Left forelimb (tissue), 1 donor: ENCODE results near the gene TRIM67.
"Not testable (repeated sequence)": the region's sequence is repeated elsewhere in the genome, so short reads cannot be mapped to it uniquely, and the experiment has no call there.

Experiments used
- DNase-seq: peaks from one replicate; pipeline ENCODE4 v3.0.0-alpha.2; 2018; ENCODE audit warnings: low spot score

TRIM67 gene

DNA sequence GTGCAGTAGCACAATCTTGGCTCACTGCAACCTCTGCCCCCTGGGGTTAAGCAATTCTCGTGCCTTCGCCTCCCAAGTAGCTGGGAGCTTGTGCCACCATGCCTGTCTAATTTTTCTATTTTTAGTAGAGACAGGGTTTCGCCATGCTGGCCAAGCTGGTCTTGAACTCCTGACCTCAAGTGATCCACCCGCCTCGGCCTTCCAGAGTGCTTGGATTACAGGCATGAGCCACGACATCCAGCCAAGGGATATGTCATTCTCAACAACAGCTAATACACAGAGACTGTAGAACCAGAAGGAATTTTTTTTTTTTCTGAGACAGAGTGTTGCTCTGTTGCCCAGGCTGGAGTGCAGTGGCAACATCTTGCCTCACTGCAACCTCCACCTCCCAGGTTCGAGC lies 3.7 kb upstream of the TRIM67 start:
- DNase-seq = not testable (repeated sequence)

DNA sequence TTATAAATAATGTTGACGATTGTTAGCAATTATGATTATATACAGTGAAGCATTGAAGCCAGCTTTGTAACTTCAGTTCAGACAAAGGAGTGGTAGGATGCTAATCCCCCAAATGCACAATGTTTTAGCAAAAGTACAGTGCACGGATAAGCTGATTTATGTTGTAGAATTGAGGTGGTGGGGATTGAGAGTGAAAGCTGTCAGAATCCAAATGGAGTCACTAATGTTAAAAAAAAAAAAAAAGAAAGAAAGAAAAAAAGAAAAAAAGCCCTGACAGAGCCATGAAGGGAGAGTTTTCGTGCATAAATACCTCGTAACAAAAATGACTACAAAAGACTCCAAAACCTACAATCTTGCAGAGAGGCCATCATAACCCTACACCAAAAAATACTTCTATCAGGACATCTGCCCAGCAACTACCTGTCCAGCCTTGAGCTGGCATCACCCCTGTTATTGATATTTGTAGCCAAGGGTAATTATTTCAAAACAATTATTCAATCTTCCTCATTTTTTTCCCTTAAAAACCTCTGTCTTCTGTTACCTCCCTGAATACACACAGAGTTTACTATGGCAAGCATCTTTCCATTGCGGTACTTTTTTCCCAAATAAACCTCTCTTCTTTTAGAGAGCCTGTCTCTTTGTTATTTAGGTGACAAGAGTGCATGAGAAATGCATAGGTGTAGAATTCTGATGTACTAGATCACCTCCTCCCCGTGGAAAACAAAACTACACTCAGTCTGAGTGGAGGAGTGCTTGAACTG lies 2.5 kb upstream of the TRIM67 start:
- no peak for DNase-seq

DNA sequence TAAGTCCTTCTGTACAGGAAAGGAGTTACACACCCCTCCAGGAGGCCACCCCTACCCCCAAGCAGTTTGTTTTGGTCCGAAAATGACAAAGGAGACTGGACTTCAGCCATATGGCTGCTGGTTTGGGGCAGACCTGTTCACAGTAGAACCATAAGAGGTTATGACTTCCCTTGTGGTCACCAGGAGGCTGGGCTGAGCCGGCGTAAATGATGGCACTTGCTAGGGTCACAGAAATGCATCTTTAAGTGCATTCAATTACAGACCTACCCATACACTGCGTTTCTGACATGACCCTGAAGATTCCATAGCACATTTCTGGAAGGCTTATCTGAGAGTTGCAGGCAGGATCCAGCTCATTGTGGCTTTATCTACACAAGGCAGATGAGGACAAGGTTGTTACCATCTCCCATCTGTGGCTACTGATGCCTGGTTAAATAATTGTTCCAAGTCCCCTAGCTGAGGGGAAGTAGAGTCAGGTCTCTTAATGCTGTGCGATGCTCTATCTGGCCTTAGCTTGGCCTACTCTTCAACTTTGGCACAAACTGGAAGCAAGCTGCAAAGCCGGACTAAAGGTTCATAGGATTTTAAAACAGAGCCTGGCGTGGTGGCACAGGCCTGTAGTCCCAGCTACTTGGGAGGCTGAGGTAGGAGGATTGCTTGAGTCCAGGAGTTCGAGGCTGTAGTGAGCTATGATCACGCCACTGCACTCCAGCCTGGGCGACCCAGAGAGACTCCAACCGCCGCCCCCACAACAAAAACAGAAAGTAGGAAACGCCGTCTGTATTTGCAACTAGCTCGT lies 1.7 kb upstream of the TRIM67 start:
- no peak for DNase-seq

DNA sequence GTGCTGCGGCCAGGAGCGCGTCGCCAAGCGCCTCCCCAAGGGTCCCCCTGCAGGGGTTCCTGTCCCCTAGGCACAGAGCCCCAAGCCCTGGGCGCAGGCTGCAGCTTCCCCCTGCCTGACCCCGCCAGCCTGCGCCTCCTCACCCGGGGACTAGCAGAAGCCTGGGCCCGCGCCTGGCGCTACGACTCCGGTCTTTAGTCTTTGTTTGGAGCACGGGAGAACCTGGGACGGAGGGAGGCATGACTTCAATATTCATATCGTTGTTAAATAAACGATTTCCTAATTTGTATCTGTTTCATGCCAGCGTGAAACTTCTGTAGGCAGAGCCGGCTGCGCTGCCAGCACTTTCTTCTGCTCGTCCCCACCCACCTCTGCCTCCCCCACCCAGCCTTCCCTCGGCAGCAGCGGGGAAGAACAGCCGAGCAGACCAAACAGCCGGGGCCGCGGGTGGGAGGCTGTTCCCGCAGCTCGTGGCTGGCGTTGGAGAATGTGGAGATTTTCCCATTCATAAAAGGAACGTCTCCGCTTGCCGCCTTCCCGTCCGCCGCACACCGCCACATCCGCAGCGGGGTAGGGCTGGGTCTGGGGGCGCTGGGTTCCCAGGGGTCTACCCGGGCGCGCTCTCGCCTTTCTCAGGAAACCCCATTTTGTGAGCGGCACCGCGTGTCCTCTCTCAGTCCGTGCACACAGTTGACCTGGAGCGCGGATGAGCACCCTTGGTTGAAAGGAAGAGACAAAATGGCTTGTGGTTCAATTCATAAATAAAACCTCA lies 777 bp upstream of the TRIM67 start:
- no peak for DNase-seq

DNA sequence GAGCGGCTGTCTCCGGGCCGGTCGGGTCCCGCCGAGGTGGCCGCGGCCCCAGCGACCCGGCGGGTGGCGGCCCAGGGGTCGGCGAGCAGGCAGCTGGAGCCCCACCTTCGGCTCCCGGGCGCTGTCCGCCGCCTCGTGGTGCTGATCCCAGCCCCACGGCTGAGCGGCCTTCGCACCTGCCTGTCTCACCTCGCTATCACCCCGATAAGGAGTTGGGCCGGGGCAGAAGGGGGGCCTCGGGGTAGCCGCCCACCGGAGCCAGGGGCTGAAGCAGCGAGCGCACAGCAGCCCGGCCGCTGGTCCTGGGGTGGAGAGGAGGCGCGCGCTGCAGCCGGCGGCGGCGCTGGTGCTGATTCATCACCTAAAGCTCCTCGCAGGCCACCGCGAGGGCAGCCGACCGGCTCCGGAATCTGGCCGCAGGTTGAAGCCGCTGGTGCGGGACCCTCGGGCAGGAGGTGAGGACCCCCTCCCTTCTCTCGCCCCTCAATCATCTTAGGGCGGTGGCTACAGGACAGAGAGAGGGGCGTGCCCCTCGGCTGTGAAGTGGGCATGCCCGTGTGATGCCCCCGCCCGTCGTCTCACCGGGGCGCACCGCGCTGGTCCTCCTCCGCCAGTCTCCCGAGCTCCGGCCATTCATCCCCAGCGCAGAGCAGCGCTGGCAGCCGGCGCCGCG lies 575 bp downstream of the TRIM67 start:
- DNase-seq = peak; percentile 78

- DNase-seq = no peak
Observed at GRCh38 chr1:231162970-231163829, 1.3 kb downstream of the TRIM67 start.

- no peak for DNase-seq
Observed at GRCh38 chr1:231163830-231164427, 2.1 kb downstream of the TRIM67 start.

DNA sequence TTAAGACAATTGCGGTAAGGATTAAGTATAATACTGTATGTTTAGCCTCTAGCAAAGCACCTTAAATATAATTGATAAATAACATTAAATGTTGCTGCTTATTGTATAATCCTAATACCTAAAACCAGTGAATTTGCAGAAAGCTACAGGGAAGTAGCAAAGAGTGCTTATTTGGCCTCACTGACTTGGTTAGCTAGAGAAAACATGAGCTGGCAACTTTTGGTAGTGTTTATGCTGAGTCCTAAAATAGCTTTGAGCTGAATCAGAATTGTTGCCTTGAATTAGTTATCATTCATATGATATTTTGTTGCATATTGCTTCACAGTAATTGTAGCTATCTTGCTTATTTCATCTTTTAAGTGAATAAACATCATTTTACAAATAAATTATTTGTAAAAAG lies 3.5 kb downstream of the TRIM67 start:
- DNase-seq = no peak

DNA sequence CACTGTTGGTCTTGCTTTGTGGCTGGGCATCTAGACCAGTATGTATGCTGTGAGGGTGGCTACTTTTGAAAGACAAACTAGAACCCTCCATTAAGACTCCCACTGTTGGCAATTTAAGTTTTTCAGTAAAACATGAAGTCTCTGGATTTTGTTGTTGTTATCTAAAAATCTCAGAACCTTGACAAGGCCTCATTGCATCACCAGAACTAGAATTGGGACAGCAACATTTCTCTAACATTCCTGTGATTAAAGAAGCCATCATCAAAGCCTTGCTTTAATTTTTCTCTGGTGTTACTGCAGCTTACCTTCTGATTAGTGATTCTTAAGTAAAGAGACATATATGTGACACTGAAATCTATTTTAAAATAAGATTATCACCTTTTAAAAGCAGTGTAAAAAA lies 4.5 kb downstream of the TRIM67 start:
- DNase-seq = no peak

DNA sequence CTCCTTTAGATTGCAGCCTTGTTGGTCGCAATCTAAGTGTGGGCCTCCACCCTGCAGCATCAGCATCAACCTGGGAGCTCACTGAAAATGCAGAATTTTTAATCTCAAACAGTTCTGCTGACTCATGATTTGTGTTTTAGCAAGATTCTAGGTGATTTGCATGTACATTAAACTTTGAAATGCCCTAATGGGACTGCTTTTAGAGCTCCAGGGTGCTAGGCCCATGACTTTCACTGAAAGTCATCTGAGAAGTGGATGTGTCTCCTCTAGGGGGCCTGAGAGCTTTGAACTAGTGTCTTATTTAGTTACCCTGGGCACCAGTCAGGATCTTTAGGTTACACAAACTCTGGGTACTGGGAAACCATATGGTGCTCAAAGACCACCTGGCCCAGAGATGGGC lies 9.0 kb downstream of the TRIM67 start:
- DNase-seq = no peak

GRCh38 chr1:231171623-231172197 lies 9.9 kb downstream of the TRIM67 start:
- DNase-seq = no peak

DNA sequence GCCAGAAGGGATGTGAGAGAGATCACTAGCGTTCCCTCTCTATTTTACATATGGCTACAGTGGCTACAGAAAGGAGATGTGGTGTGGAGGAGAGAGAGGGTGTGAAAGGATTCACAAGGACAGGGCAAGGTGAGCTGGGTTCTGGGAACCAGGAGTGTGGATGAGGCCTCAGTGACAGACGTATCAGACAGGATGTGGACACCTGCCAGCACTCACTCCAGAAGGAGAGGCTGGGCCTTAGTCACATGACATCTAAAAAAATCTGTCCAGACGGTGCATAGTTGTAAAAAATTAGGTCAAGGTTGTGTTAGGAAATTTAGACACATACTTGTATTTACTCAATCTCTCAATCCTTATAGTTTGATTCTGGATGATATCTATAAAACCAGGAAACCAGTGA lies 10.6 kb downstream of the TRIM67 start:
- DNase-seq = no peak

GRCh38 chr1:231176421-231176820 lies 14.6 kb downstream of the TRIM67 start:
- no peak for DNase-seq

GRCh38 chr1:231177226-231177625 lies 15.4 kb downstream of the TRIM67 start:
- DNase-seq = peak; percentile 4

DNA sequence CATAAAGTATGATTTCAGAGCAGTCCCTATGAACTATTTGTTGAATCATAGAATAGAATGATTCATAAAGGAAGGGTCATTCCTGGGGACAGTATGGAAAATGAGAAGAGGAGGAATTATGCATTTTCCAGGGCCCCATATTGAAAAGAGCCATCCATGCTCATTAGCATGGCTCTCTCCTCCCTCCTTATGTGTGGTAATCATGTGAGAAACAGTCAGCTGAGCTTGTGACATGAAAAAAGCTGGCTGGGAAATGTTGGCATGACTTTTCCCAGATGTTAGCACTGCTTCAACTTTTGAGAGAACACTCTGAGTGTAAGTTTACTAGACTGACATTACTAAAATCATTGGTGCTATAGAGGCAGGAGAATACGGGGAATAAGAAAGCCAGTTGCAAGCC lies 16.1 kb downstream of the TRIM67 start:
- DNase-seq = no peak

DNA sequence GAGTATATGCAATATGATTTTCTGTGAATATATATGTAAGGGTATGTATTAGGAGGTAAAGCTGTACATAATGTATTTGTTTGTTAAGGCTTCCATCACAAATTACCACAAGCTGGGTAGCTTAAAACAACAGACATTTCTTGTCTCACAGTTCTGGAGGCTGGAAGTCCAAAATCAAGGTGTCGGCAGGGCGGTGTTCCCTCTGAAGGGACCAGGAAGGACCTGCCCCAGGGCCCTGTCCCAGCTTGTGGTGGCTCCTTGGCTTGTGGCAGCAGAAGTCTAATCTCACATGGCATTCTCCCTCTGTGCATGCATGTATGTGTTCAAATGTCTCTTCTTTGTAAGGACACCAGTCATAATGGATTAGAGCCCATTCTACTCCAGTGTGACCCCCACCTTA lies 17.1 kb downstream of the TRIM67 start:
- peak; percentile 14 for DNase-seq

GRCh38 chr1:231180034-231180433 lies 18.2 kb downstream of the TRIM67 start:
- DNase-seq = no peak

DNA sequence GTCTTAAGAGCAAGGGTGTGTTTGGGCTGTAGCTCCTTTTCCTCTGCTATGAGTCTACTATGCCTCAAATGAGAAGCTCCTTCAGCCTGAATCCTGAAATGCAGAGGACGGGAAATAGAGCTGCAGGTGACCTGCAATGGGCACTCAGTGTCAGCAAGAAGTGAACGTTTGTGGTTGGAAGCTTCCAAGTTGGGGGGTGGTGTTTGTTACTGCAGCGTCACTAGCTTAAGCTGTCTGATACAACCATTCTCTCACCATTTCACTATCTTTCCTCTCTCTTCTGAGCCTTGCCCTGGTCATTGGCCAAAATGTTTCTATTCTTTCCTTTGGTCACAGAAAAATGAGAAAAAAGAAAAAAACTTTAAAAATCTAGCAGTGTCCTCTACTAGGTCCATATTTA lies 19.4 kb downstream of the TRIM67 start:
- DNase-seq = peak; percentile 23

- DNase-seq = no peak
Observed at GRCh38 chr1:231182317-231182716, 20.5 kb downstream of the TRIM67 start.
